GM10248 (cell line): Measurements from ENCODE around the gene CA12.

Experiments used
- CTCF ChIA-PET: fragments of 300-600 bp; sonication (Branson Sonifier 250); formaldehyde crosslinking; extraction: SDS; loops from one replicate; lab custom pipeline; 2021; ENCODE audit warnings: antibody characterized with exemption; lab: Yijun Ruan, JAX
- POLR2A ChIA-PET: fragments of 350-650 bp; sonication (Branson Sonifier 250); formaldehyde crosslinking; extraction: SDS; loops from one replicate; lab custom pipeline; 2020; ENCODE audit warnings: antibody characterized with exemption; lab: Yijun Ruan, JAX
- DNase-seq: peaks from one replicate; pipeline ENCODE4 v3.0.0; 2012; ENCODE audit errors: extremely low spot score
- CTCF ChIP-seq: IDR thresholded peaks from 2 replicates; pipeline ENCODE4 v1.5.1; 2012; ENCODE audit warnings: mild to moderate bottlenecking, low read depth; ENCODE audit errors: extremely low read depth, missing control alignments, control extremely low read depth

Gene CA12

GRCh38 chr15:63340353-63340752 is 41.3 kb downstream of the CA12 start:
- CTCF ChIA-PET, result interaction anchor here (1.5 to 1.6 kb wide), 2 partner anchors 15 to 48 kb away, joined by 3 read pairs; no protein-coding TSS in a partner anchor
- no peak for TF ChIP-seq CTCF
- DNase-seq, result no peak
- POLR2A ChIA-PET, result no interaction called here

GRCh38 chr15:63339836-63340235 is 41.8 kb downstream of the CA12 start:
- ChIA-PET POLR2A (no interaction called here), CTCF (interaction anchor here (1.1 to 1.6 kb wide), 3 partner anchors 10 to 47 kb away, joined by 3 to 4 read pairs (median 3); no protein-coding TSS in a partner anchor)
- no peak for TF ChIP-seq CTCF
- no peak for DNase-seq

GRCh38 chr15:63339006-63339766 is 42.5 kb downstream of the CA12 start:
- TF ChIP-seq CTCF, result no peak

GRCh38 chr15:63338170-63338569 is 43.5 kb downstream of the CA12 start:
- TF ChIP-seq CTCF, result no peak
- ChIA-PET POLR2A (no interaction called here), CTCF (interaction anchor here (1.5 kb wide), 1 partner anchor 11 kb away, joined by 7 read pairs; no protein-coding TSS in a partner anchor)
- DNase-seq, result no peak

More at GRCh38 chr15:63339006-63339766, 42.5 kb downstream of the CA12 start:
- CTCF ChIA-PET, result interaction anchor here (1.1 to 1.6 kb wide), 3 partner anchors 11 to 46 kb away, joined by 3 to 4 read pairs (median 3); no protein-coding TSS in a partner anchor
- no peak for DNase-seq
- POLR2A ChIA-PET, result no interaction called here

- TF ChIP-seq CTCF, result no peak
- DNase-seq, result no peak
- ChIA-PET CTCF (interaction anchor here (1.5 kb wide), 1 partner anchor 12 kb away, joined by 7 read pairs; no protein-coding TSS in a partner anchor), POLR2A (no interaction called here)
These were observed 44.6 kb downstream of the CA12 start for GRCh38 chr15:63337046-63337445.

GRCh38 chr15:63335543-63336240 is 46.0 kb downstream of the CA12 start:
- TF ChIP-seq CTCF, result no peak
- DNase-seq, result no peak
- ChIA-PET POLR2A (no interaction called here), CTCF (interaction anchor here (1.3 kb wide), 1 partner anchor 13 kb away, joined by 3 read pairs; no protein-coding TSS in a partner anchor)
